Ovary (tissue), 3 donors: Measurements from ENCODE around the gene CTBP2.

Experiments used
- EP300 ChIP-seq: sonication (generic); formaldehyde crosslinking; IDR thresholded peaks from one replicate; pipeline ENCODE4 v1.6.1; 2017; ENCODE audit warnings: antibody characterized with exemption
- POLR2A ChIP-seq: fragments of 450-650 bp; IDR thresholded peaks from one replicate; pipeline ENCODE4 v1.6.1; 2017; ENCODE audit warnings: antibody characterized with exemption, mild to moderate bottlenecking, moderate library complexity
- TF ChIP-seq, protein P1 (sequence below), 3 donors: fragments of 450-650 bp in 2 of 3; fragments of 200-600 bp in 1 of 3; IDR thresholded peaks; one replicate each; pipeline versions ENCODE4 v1.5.1 to v1.8.0; 2016 to 2022; ENCODE audit warnings: antibody characterized with exemption in 3 of 3, mild to moderate bottlenecking in 1 of 3
- donor health status: DM: no; HTN: no; CAD: no.

- TF ChIP-seq, protein P1, sequence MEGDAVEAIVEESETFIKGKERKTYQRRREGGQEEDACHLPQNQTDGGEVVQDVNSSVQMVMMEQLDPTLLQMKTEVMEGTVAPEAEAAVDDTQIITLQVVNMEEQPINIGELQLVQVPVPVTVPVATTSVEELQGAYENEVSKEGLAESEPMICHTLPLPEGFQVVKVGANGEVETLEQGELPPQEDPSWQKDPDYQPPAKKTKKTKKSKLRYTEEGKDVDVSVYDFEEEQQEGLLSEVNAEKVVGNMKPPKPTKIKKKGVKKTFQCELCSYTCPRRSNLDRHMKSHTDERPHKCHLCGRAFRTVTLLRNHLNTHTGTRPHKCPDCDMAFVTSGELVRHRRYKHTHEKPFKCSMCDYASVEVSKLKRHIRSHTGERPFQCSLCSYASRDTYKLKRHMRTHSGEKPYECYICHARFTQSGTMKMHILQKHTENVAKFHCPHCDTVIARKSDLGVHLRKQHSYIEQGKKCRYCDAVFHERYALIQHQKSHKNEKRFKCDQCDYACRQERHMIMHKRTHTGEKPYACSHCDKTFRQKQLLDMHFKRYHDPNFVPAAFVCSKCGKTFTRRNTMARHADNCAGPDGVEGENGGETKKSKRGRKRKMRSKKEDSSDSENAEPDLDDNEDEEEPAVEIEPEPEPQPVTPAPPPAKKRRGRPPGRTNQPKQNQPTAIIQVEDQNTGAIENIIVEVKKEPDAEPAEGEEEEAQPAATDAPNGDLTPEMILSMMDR (IDR thresholded peaks at IDR 0.05), result no peak
- TF ChIP-seq POLR2A (no peak), EP300 (no peak)
Observed at GRCh38 chr10:125101581-125101980, 58.8 kb downstream of the CTBP2 start.
